Esophagus squamous epithelium (tissue), 4 donors: ENCODE results near the gene TTC13.

ENCODE experiments used
- CTCF ChIP-seq, 6 experiments: fragments of 450-650 bp in 4 of 6; fragments of 200-600 bp in 2 of 6; sonication (generic) in 2 of 6; IDR thresholded peaks; one replicate each; pipeline ENCODE4 v1.5.1; 2016 to 2019; ENCODE audit warnings: antibody characterized with exemption in 6 of 6, mild to moderate bottlenecking in 4 of 6, moderate library complexity in 4 of 6
- POLR2A ChIP-seq, 4 donors: fragments of 450-650 bp; IDR thresholded peaks; one replicate each; pipeline ENCODE4 v1.6.1; 2017; ENCODE audit warnings: antibody characterized with exemption in 4 of 4, mild to moderate bottlenecking in 4 of 4, moderate library complexity in 3 of 4

GRCh38 chr1:230936475-230936874 is 42.2 kb downstream of the TTC13 start:
- no peak for TF ChIP-seq POLR2A (IDR thresholded peaks at IDR 0.05)
- no peak for TF ChIP-seq CTCF (IDR thresholded peaks at IDR 0.05)
